Upper lobe of left lung (tissue), 4 donors: ENCODE results near the gene DENND2D.

ENCODE experiments used
- CTCF ChIP-seq, 6 experiments: fragments of 450-650 bp in 4 of 6; fragments of 200-600 bp in 2 of 6; sonication (generic) in 2 of 6; IDR thresholded peaks; one replicate each; pipeline ENCODE4 v1.5.1; 2016 to 2019; ENCODE audit warnings: antibody characterized with exemption in 6 of 6
- EP300 ChIP-seq, 4 donors: sonication (generic); formaldehyde crosslinking; IDR thresholded peaks; one replicate each; pipeline ENCODE4 v1.5.1; 2017; ENCODE audit warnings: antibody characterized with exemption in 4 of 4, control low read depth in 2 of 4
- POLR2A ChIP-seq, 4 donors: fragments of 450-650 bp; IDR thresholded peaks; one replicate each; pipeline ENCODE4 v1.5.1; 2016 to 2017; ENCODE audit warnings: antibody characterized with exemption in 4 of 4, mild to moderate bottlenecking in 2 of 4
- POLR2AphosphoS5 ChIP-seq, 2 donors: sonication (generic); formaldehyde crosslinking; IDR thresholded peaks; one replicate each; pipeline ENCODE4 v1.5.1; 2017; ENCODE audit warnings: antibody characterized with exemption in 2 of 2

- TF ChIP-seq CTCF (IDR thresholded peaks at IDR 0.05) (no peak), POLR2AphosphoS5 (IDR thresholded peaks at IDR 0.05) (no peak), POLR2A (IDR thresholded peaks at IDR 0.05) (no peak), EP300 (IDR thresholded peaks at IDR 0.05) (no peak)
These were observed 37.1 kb downstream of the DENND2D start for GRCh38 chr1:111163363-111163762.
